Right atrium auricular region (tissue), 2 donors: ENCODE measurements around the gene ZNF554. TPM values are rescaled to one million over a fixed set of nuclear protein-coding genes. Genes with fewer than 3 reads are reported as not detected.

Source experiments
- DNase-seq: peaks from one replicate; pipeline ENCODE4 v3.0.0-alpha.2; 2019; ENCODE audit warnings: low spot score
- H3K27ac ChIP-seq, 2 donors: fragments of 200-600 bp; sonication (generic); 1 replicate in 1 of 2; 2 replicates in 1 of 2; pipeline ENCODE4 v1.5.1; 2016 to 2019
- H3K27me3 ChIP-seq, 2 donors: fragments of 200-600 bp; sonication (generic); one replicate each; pipeline versions ENCODE4 v1.5.1 to v1.6.0; 2017 to 2019
- H3K36me3 ChIP-seq: fragments of 200-600 bp; sonication (generic); one replicate; pipeline ENCODE4 v1.5.1; 2016
- H3K4me1 ChIP-seq, 2 donors: fragments of 200-600 bp; sonication (generic); one replicate each; pipeline versions ENCODE4 v1.5.1 to v1.6.0; 2017 to 2019
- H3K4me3 ChIP-seq, 2 donors: fragments of 200-600 bp; sonication (generic); 1 replicate in 1 of 2; 2 replicates in 1 of 2; pipeline ENCODE4 v1.5.1; 2017 to 2019; ENCODE audit warnings: mild to moderate bottlenecking in 1 of 2, moderate library complexity in 1 of 2
- H3K9me3 ChIP-seq, 2 donors: fragments of 200-600 bp; sonication (generic); one replicate each; pipeline ENCODE4 v1.5.1; 2019
- total RNA-seq, 2 donors: library from RNA; depleted of rRNA; stranded (reverse); fragments of >200 nt; gene quantifications; one replicate each; pipeline ENCODE4 v1.1.0, GENCODE V29; 2016
- TF ChIP-seq, protein P1 (sequence below), 2 donors: fragments of 200-600 bp; sonication (generic); IDR thresholded peaks; one replicate each; pipeline ENCODE4 v1.5.1; 2019; ENCODE audit warnings: antibody characterized with exemption in 2 of 2

The ZNF554 gene
- total RNA-seq, 2 donors from 2014 or later: 3.5 to 6.0 TPM

DNA sequence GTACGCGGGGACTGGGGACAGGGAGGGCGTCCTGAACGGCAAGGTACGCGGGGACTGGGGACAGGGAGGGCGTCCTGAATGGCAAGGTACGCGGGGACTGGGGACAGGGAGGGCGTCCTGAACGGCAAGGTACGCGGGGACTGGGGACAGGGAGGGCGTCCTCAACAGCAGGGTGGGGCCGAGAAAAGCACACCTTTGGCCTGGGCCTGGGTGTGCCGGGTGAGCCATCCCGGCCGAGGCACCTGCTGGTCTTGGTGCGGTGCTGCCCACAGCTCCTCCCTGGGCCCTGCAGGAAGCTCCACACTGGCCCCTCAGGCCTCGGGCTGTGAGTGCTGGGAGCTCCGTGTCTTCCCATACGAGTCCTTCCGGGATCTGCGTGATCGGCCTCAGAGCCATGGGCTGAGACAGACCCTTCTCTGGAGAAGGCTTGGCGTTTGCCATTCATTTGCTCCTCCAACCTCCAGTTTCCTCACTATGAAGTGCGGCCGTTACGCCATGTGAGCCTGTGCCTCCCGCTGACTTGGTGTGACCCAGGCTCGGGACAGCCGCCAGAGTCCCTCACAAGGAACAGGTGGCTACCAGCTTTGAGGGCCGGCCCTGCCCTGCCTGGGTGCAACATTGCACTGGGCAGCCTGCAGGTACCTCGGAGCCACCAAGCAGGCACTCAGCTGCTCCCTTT, 7.8 kb upstream of the ZNF554 start:
- H3K36me3 ChIP-seq: peaks cover 50% of the 10 kb centered on the region

DNA sequence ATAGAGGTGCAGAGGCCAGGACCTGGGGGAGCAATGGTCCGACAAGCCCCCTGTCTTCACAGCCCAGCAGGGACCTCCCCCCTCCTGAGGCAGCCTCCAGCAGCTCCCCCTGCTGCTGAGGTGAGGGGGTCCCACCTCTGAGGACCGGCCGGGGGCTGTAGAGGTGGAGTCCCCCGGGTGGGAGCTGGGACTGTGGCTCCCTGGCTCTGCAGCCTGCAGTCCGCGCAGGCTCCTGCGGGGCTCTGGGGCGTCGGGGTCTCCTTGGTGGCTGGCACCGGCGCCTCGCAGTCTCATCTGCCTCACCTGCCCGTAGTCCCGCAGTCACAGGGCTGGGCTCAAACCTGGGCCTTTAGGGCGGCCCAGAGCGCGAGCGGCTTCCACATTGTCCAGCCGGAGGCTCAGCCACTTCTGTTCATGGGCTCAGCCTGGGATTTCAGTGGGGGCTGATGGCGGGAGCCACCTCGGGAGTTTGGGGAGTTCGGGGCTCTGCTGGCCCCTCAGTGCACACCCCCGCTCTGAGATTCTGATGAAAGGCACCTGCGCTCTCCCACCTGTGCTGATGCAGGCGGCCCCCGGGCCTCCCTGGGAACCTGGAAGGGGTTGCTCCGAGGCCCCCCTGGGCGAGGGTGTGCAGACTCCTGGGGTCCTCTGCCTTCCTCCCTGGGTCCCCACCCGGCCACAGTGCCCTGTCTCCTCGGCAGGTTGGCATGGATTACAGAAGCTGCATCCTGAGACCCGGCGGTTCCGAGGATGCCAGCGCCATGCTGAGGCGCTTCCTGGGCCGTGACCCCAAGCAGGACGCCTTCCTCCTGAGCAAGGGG, 7.0 kb upstream of the ZNF554 start:
- Histone ChIP-seq H3K9me3 (no peaks in the 10 kb centered on the region), H3K36me3 (peaks cover 43% of the 10 kb centered on the region), H3K4me1 (no peaks in the 10 kb centered on the region), H3K27me3 (no peaks in the 10 kb centered on the region), H3K4me3 (no peak overlapping the region), H3K27ac (no peak overlapping the region)
- DNase-seq: no peak
- TF ChIP-seq, protein P1, sequence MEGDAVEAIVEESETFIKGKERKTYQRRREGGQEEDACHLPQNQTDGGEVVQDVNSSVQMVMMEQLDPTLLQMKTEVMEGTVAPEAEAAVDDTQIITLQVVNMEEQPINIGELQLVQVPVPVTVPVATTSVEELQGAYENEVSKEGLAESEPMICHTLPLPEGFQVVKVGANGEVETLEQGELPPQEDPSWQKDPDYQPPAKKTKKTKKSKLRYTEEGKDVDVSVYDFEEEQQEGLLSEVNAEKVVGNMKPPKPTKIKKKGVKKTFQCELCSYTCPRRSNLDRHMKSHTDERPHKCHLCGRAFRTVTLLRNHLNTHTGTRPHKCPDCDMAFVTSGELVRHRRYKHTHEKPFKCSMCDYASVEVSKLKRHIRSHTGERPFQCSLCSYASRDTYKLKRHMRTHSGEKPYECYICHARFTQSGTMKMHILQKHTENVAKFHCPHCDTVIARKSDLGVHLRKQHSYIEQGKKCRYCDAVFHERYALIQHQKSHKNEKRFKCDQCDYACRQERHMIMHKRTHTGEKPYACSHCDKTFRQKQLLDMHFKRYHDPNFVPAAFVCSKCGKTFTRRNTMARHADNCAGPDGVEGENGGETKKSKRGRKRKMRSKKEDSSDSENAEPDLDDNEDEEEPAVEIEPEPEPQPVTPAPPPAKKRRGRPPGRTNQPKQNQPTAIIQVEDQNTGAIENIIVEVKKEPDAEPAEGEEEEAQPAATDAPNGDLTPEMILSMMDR (IDR thresholded peaks at IDR 0.05): no peak

More for the DNA sequence above, 7.8 kb upstream of the ZNF554 start:
- no peaks in the 10 kb centered on the region for H3K27me3 ChIP-seq
- no peak overlapping the region for H3K27ac ChIP-seq
- H3K9me3 ChIP-seq: no peaks in the 10 kb centered on the region
- no peaks in the 10 kb centered on the region for H3K4me1 ChIP-seq
- no peak for DNase-seq
- H3K4me3 ChIP-seq: no peak overlapping the region
- TF ChIP-seq, protein P1 (IDR thresholded peaks at IDR 0.05): no peak

DNA sequence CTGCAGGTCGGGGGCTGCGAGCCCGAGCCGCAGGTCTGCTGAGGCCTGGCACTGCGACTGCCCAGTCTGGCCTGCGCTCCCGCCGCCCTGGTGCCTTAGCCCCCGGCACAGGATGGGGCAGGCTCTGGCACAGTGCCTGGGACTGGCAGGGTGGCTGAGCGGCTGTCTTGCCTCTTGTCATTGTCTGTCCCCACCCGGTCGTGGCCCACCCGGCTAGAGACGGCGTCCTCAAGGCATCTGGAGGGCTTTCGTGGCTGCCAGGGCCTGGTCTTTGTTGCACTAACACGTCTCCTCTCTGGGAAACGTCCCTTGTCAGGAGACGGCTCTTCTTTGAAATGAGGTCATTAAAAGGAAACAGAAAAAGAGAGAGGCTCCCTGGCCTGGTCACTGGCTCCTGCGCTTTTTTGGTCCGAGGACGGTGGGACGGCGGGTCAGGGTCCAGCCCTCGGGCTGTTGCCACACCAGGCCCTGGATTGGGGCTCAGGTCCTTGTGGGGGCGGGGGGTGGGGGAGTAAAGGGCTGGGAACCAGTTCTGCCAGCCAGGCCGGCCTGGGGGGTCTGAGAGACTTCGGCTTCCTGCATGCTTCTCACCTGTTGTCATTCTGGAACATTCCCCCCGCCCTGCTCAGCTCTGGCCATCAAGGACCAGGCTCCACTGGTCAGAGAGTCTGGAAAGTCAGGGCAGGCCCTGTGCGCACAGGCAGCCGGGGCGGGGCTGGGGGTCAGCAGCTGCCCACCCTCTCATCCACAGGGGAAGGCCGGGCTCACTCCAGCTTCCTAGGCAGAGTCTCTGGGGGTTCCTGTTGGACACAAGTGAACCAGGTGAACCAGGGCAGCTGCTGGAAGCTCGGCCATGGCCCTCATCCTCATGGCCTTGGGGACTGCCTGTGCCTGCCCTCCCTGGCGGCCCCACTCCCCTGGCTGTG, 6.2 kb upstream of the ZNF554 start:
- Histone ChIP-seq H3K27ac (no peak overlapping the region), H3K4me1 (no peaks in the 10 kb centered on the region), H3K4me3 (no peak overlapping the region), H3K27me3 (no peaks in the 10 kb centered on the region), H3K9me3 (no peaks in the 10 kb centered on the region), H3K36me3 (peaks cover 36% of the 10 kb centered on the region)
- DNase-seq: no peak
- TF ChIP-seq, protein P1 (IDR thresholded peaks at IDR 0.05): no peak

DNA sequence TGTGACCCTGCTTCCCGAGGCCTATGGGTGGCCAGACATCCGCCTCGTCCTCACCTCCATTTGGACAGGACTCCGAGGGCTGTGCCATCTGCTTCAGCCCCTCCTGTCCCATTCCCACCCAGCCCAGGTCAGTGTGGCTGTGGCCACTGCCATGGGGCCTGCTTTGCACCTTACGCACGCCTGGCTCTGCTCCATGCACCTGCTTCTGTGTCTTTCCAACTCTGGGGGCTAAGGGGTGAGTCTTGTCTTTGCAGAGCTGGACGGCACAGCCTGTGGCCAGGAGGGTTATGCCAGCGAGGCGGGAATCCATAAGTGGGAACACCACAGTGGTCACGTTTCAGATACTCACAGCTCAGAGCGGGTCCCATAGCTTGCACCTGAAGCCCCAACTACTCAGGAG, 5.2 kb upstream of the ZNF554 start:
- DNase-seq: no peak
- no peaks in the 10 kb centered on the region for H3K27me3 ChIP-seq
- TF ChIP-seq, protein P1 (IDR thresholded peaks at IDR 0.05): no peak
- no peak overlapping the region for H3K4me3 ChIP-seq
- no peaks in the 10 kb centered on the region for H3K9me3 ChIP-seq
- peaks cover 26% of the 10 kb centered on the region for H3K36me3 ChIP-seq
- H3K4me1 ChIP-seq: peaks cover 0 to 3% of the 10 kb centered on the region in 2 donors
- no peak overlapping the region for H3K27ac ChIP-seq

DNA sequence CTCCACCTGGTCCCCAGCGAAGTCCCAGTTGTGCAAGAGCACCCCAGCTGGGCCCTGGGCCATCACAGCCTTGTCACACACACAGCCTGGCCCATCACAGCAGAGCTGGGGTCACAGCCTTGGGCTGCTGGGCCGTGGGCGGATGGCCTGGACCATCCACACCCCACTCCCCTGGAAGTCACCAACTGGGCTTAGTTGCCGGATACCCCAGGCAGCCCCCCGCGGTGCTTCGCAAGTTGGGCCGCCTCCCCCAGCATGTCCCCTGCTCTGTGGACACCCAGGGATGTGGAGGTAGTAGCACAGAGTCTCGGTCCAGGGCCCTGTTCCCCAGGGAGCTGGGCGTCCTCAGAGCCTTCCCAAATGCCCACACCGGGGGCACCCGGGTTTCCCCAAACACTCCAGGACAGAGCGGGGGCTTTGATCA, 4.5 kb upstream of the ZNF554 start:
- TF ChIP-seq, protein P1 (IDR thresholded peaks at IDR 0.05): no peak
- Histone ChIP-seq H3K4me3 (no peak overlapping the region), H3K27ac (no peak overlapping the region), H3K4me1 (peaks cover 0 to 5% of the 10 kb centered on the region in 2 donors), H3K27me3 (no peaks in the 10 kb centered on the region), H3K36me3 (peaks cover 19% of the 10 kb centered on the region), H3K9me3 (no peaks in the 10 kb centered on the region)
- no peak for DNase-seq
